Fibroblast of pulmonary artery (primary cell): ENCODE results near the gene FRAS1.

Source experiments
- DNase-seq: peaks from one replicate; pipeline ENCODE4 v3.0.0-alpha.2; 2010; ENCODE audit warnings: low read depth
- H3K4me3 ChIP-seq: replicated peaks from 2 replicates; pipeline ENCODE4 v1.5.1; 2011; ENCODE audit warnings: low read depth, mild to moderate bottlenecking, control low read depth, low read length, moderate library complexity
- CTCF ChIP-seq: IDR thresholded peaks from 2 replicates; pipeline ENCODE4 v1.5.1; 2011; ENCODE audit warnings: mild to moderate bottlenecking, control low read depth, low read length, inconsistent platforms; ENCODE audit errors: missing control alignments

Gene FRAS1

GRCh38 chr4:78527103-78527502 is 470.0 kb downstream of the FRAS1 start:
- DNase-seq: no peak
- H3K4me3 ChIP-seq: no peak overlapping the region
- TF ChIP-seq CTCF: no peak

- DNase-seq: no peak
- TF ChIP-seq CTCF: no peak
- no peak overlapping the region for H3K4me3 ChIP-seq
Measured at GRCh38 chr4:78527555-78527954, 470.4 kb downstream of the FRAS1 start.

- no peak for DNase-seq
- TF ChIP-seq CTCF: no peak
- H3K4me3 ChIP-seq: no peak overlapping the region
Measured at GRCh38 chr4:78528327-78528726, 471.2 kb downstream of the FRAS1 start.

- no peak for TF ChIP-seq CTCF
- no peak overlapping the region for H3K4me3 ChIP-seq
- DNase-seq: peak; percentile 56
Measured at GRCh38 chr4:78529569-78530209, 472.6 kb downstream of the FRAS1 start.

GRCh38 chr4:78532046-78532445 is 474.9 kb downstream of the FRAS1 start:
- H3K4me3 ChIP-seq: no peak overlapping the region
- DNase-seq: no peak
- TF ChIP-seq CTCF: no peak

GRCh38 chr4:78533854-78534253 is 476.7 kb downstream of the FRAS1 start:
- DNase-seq: no peak
- no peak for TF ChIP-seq CTCF
- no peak overlapping the region for H3K4me3 ChIP-seq

GRCh38 chr4:78534286-78534955 is 477.3 kb downstream of the FRAS1 start:
- DNase-seq: no peak
- TF ChIP-seq CTCF: no peak

More at GRCh38 chr4:78534286-78534955, 477.3 kb downstream of the FRAS1 start:
- H3K4me3 ChIP-seq: no peak overlapping the region
